HTR-8/SVneo (cell line): ENCODE data around the gene CDT1.
"Not testable (repeated sequence)": the region's sequence is repeated elsewhere in the genome, so short reads cannot be mapped to it uniquely, and the experiment has no call there.

Experiments
- DNase-seq: peaks from one replicate; pipeline ENCODE4 v3.0.0; 2011; ENCODE audit warnings: low spot score, mixed read lengths; ENCODE audit not compliant: insufficient read length
- FAIRE-seq: peaks from 2 replicates; lab custom pipeline; 2011; peaks lifted over from hg19 to GRCh38; lab: Jason Lieb, UNC

CDT1 gene

GRCh38 chr16:88767546-88768070, 36.0 kb upstream of the CDT1 start:
- DNase-seq, result no peak
- FAIRE-seq, result no peak

- no peak for DNase-seq
Observed at GRCh38 chr16:88768071-88768783, 35.4 kb upstream of the CDT1 start.

GRCh38 chr16:88769617-88770460, 33.8 kb upstream of the CDT1 start:
- DNase-seq (no peak), FAIRE-seq (no peak)

More at GRCh38 chr16:88768071-88768783, 35.4 kb upstream of the CDT1 start:
- FAIRE-seq, result no peak

- DNase-seq (no peak), FAIRE-seq (no peak)
Observed at GRCh38 chr16:88770461-88771293, 32.9 kb upstream of the CDT1 start.

GRCh38 chr16:88771294-88771772, 32.3 kb upstream of the CDT1 start:
- DNase-seq (no peak), FAIRE-seq (no peak)

- not testable (repeated sequence) for DNase-seq, FAIRE-seq
Observed at GRCh38 chr16:88771781-88772180, 31.8 kb upstream of the CDT1 start.

GRCh38 chr16:88772871-88773811, 30.4 kb upstream of the CDT1 start:
- DNase-seq, result no peak
- FAIRE-seq, result peak; percentile 38

- DNase-seq (no peak), FAIRE-seq (no peak)
Observed at GRCh38 chr16:88773812-88774291, 29.7 kb upstream of the CDT1 start.

- no peak for DNase-seq
- FAIRE-seq, result no peak
Observed at GRCh38 chr16:88774544-88775393, 28.8 kb upstream of the CDT1 start.

GRCh38 chr16:88775825-88776224, 27.8 kb upstream of the CDT1 start:
- no peak for DNase-seq
- FAIRE-seq, result no peak

GRCh38 chr16:88777471-88778270, 25.9 kb upstream of the CDT1 start:
- FAIRE-seq (no peak), DNase-seq (no peak)

- FAIRE-seq (no peak), DNase-seq (no peak)
Observed at GRCh38 chr16:88778271-88778525, 25.4 kb upstream of the CDT1 start.

- no peak for FAIRE-seq
- no peak for DNase-seq
Observed at GRCh38 chr16:88778541-88779065, 25.0 kb upstream of the CDT1 start.

- no peak for DNase-seq
- no peak for FAIRE-seq
Observed at GRCh38 chr16:88779406-88780141, 24.0 kb upstream of the CDT1 start.

GRCh38 chr16:88780142-88781062, 23.2 kb upstream of the CDT1 start:
- FAIRE-seq, result no peak
- DNase-seq, result no peak
